Gastroesophageal sphincter (tissue), 3 donors: ENCODE measurements around the gene EFNA4.
A peak's percentile ranks its signal among the peaks of the same experiment; 100 is the strongest.

Experiments
- EP300 ChIP-seq: sonication (generic); formaldehyde crosslinking; IDR thresholded peaks from one replicate; pipeline ENCODE4 v1.6.1; 2017; ENCODE audit warnings: antibody characterized with exemption, mild to moderate bottlenecking
- POLR2A ChIP-seq, 2 donors: fragments of 450-650 bp; IDR thresholded peaks; one replicate each; pipeline ENCODE4 v1.6.1; 2017; ENCODE audit warnings: antibody characterized with exemption in 2 of 2, mild to moderate bottlenecking in 2 of 2, moderate library complexity in 1 of 2
- POLR2AphosphoS5 ChIP-seq: sonication (generic); formaldehyde crosslinking; IDR thresholded peaks from one replicate; pipeline ENCODE4 v1.6.1; 2017; ENCODE audit warnings: antibody characterized with exemption
- TF ChIP-seq, protein P1 (sequence below), 4 experiments: fragments of 200-600 bp in 2 of 4; fragments of 450-650 bp in 2 of 4; sonication (generic) in 1 of 4; IDR thresholded peaks; one replicate each; pipeline ENCODE4 v1.5.1; 2017 to 2019; ENCODE audit warnings: antibody characterized with exemption in 4 of 4, mild to moderate bottlenecking in 2 of 4, moderate library complexity in 2 of 4

DNA sequence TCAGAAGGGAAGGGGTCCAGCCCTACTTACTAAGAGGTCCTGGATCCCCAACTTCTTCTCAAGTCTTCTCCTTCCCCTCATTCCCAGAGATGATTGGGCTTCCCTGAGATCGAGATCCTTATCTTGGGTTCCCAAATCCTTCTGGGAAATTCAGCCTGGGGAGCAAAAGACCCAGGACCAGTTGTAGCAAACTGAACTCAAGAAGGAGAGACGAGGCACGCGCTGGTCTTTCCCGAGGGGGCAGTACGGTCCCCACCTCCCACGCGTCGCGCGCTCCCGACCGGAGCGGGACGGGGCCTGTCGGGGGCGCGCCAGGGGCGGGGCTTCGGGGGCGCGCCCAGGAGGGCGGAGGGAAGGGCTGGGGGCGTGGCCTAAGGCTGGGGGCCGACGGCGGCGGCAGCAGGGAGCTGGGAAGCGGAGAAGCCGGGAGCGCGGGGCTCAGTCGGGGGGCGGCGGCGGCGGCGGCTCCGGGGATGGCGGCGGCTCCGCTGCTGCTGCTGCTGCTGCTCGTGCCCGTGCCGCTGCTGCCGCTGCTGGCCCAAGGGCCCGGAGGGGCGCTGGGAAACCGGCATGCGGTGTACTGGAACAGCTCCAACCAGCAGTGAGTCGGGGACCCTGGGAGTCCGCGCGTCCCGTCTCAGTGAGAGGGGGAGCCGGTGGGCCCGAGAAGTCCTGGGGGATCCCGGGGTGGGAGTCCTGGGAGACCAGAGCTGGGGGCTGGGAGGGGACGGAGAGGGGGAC, 15.1 kb downstream of the EFNA4 start, which contains the start of gene EFNA3:
- TF ChIP-seq, protein P1, sequence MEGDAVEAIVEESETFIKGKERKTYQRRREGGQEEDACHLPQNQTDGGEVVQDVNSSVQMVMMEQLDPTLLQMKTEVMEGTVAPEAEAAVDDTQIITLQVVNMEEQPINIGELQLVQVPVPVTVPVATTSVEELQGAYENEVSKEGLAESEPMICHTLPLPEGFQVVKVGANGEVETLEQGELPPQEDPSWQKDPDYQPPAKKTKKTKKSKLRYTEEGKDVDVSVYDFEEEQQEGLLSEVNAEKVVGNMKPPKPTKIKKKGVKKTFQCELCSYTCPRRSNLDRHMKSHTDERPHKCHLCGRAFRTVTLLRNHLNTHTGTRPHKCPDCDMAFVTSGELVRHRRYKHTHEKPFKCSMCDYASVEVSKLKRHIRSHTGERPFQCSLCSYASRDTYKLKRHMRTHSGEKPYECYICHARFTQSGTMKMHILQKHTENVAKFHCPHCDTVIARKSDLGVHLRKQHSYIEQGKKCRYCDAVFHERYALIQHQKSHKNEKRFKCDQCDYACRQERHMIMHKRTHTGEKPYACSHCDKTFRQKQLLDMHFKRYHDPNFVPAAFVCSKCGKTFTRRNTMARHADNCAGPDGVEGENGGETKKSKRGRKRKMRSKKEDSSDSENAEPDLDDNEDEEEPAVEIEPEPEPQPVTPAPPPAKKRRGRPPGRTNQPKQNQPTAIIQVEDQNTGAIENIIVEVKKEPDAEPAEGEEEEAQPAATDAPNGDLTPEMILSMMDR (IDR thresholded peaks at IDR 0.05), result peak in 2 of 4 experiments; percentile 10
- TF ChIP-seq POLR2AphosphoS5, result no peak
- TF ChIP-seq EP300, result no peak
- no peak for TF ChIP-seq POLR2A (IDR thresholded peaks at IDR 0.05)
